Upper lobe of left lung (tissue), 6 donors: Measurements from ENCODE around the gene ZNF366. TPM values are rescaled to one million over a fixed set of nuclear protein-coding genes. Genes with fewer than 3 reads are reported as not detected.

Experiments used
- ATAC-seq, 2 donors: fragments of 200-7000 bp; cut with Tn5 transposase; one replicate each; pipeline ENCODE4 v1.9.1; 2022; ENCODE audit warnings: mild to moderate bottlenecking in 2 of 2, moderate library complexity in 2 of 2; ENCODE audit not compliant: low FRiP score in 2 of 2
- DNase-seq, 2 donors: peaks; one replicate each; pipeline ENCODE4 v3.0.0-alpha.2; 2019 to 2020
- H3K27ac ChIP-seq, 4 donors: fragments of 200-600 bp; sonication (generic); one replicate each; pipeline ENCODE4 v1.5.1; 2016 to 2019
- H3K27me3 ChIP-seq, 4 donors: fragments of 200-600 bp; sonication (generic); one replicate each; pipeline ENCODE4 v1.5.1; 2017 to 2019
- H3K36me3 ChIP-seq, 4 donors: fragments of 200-600 bp; sonication (generic); one replicate each; pipeline ENCODE4 v1.5.1; 2016 to 2019
- H3K4me1 ChIP-seq, 4 donors: fragments of 200-600 bp; sonication (generic); one replicate each; pipeline ENCODE4 v1.5.1; 2018 to 2019
- H3K4me3 ChIP-seq, 4 donors: fragments of 200-600 bp; sonication (generic); one replicate each; pipeline ENCODE4 v1.5.1; 2017 to 2019; ENCODE audit warnings: mild to moderate bottlenecking in 2 of 4, moderate library complexity in 1 of 4
- H3K9me3 ChIP-seq, 4 donors: fragments of 200-600 bp; sonication (generic); one replicate each; pipeline ENCODE4 v1.5.1; 2018 to 2019
- EP300 ChIP-seq, 4 donors: sonication (generic); formaldehyde crosslinking; IDR thresholded peaks; one replicate each; pipeline ENCODE4 v1.5.1; 2017; ENCODE audit warnings: antibody characterized with exemption in 4 of 4, control low read depth in 2 of 4
- POLR2A ChIP-seq, 4 donors: fragments of 450-650 bp; IDR thresholded peaks; one replicate each; pipeline ENCODE4 v1.5.1; 2016 to 2017; ENCODE audit warnings: antibody characterized with exemption in 4 of 4, mild to moderate bottlenecking in 2 of 4
- POLR2AphosphoS5 ChIP-seq, 2 donors: sonication (generic); formaldehyde crosslinking; IDR thresholded peaks; one replicate each; pipeline ENCODE4 v1.5.1; 2017; ENCODE audit warnings: antibody characterized with exemption in 2 of 2
- WGBS, 2 donors: methylation state at CpG; one replicate each; pipeline ENCODE4 v1.1.5; 2017 to 2018; 5-methylcytosine and 5-hydroxymethylcytosine counted together
- total RNA-seq, 6 donors: library from RNA; depleted of rRNA in 4 of 6; stranded (reverse); fragments of >200 nt in 4 of 6; gene quantifications; one replicate each; pipeline versions ENCODE4 v1.1.0 to v1.2.1, GENCODE V29; 2016 to 2021
- TF ChIP-seq, protein P1 (sequence below), 6 experiments: fragments of 450-650 bp in 4 of 6; fragments of 200-600 bp in 2 of 6; sonication (generic) in 2 of 6; IDR thresholded peaks; one replicate each; pipeline ENCODE4 v1.5.1; 2016 to 2019; ENCODE audit warnings: antibody characterized with exemption in 6 of 6
- donor health status: DM: no; HTN: no; CAD: no; lungs with moderate emphysema.
- donor health status: DM: no; HTN: yes; CAD: no; lungs with severe emphysema.

Gene ZNF366
- total RNA-seq, 6 donors from 2014 or later: 3.1 to 12.4 (median 6.3) TPM

DNA sequence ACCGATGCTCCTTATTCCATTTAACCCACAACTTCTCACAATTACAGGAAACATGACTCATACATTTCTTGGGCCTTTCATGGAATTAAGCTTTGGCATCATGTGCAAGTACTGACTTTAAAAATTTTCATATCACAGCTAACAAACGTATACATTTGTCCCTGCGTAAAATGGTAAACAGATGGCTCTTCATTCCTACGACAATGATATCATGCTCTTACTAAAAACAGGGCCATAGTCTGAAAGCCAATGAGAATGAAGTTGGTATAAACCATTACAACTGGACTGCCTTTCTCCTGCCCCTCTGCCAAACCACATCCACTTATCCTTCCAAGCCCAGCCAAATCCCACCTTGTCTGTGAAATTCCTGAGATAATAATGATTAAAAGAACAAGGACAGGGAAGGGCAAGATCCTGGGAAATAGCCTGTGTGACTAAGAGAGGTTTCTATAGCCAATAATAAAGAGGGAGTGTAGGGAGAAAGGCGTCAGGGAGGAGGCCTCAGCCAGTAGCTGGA is 44.9 kb upstream of the ZNF366 start:
- Histone ChIP-seq H3K36me3 (no peaks in the 10 kb centered on the region), H3K4me3 (no peak overlapping the region), H3K27me3 (no peaks in the 10 kb centered on the region), H3K27ac (no peak overlapping the region), H3K4me1 (peaks cover 2 to 15% (median 4%) of the 10 kb centered on the region in 4 donors), H3K9me3 (no peaks in the 10 kb centered on the region)
- TF ChIP-seq EP300 (IDR thresholded peaks at IDR 0.05) (no peak), POLR2A (IDR thresholded peaks at IDR 0.05) (no peak), POLR2AphosphoS5 (IDR thresholded peaks at IDR 0.05) (no peak)
- TF ChIP-seq, protein P1, sequence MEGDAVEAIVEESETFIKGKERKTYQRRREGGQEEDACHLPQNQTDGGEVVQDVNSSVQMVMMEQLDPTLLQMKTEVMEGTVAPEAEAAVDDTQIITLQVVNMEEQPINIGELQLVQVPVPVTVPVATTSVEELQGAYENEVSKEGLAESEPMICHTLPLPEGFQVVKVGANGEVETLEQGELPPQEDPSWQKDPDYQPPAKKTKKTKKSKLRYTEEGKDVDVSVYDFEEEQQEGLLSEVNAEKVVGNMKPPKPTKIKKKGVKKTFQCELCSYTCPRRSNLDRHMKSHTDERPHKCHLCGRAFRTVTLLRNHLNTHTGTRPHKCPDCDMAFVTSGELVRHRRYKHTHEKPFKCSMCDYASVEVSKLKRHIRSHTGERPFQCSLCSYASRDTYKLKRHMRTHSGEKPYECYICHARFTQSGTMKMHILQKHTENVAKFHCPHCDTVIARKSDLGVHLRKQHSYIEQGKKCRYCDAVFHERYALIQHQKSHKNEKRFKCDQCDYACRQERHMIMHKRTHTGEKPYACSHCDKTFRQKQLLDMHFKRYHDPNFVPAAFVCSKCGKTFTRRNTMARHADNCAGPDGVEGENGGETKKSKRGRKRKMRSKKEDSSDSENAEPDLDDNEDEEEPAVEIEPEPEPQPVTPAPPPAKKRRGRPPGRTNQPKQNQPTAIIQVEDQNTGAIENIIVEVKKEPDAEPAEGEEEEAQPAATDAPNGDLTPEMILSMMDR (IDR thresholded peaks at IDR 0.05): no peak
- 71 to 80% methylated on average over 5 of the region's 5 CpGs for WGBS, 2 donors
- DNase-seq: no peak
- ATAC-seq: no peak

DNA sequence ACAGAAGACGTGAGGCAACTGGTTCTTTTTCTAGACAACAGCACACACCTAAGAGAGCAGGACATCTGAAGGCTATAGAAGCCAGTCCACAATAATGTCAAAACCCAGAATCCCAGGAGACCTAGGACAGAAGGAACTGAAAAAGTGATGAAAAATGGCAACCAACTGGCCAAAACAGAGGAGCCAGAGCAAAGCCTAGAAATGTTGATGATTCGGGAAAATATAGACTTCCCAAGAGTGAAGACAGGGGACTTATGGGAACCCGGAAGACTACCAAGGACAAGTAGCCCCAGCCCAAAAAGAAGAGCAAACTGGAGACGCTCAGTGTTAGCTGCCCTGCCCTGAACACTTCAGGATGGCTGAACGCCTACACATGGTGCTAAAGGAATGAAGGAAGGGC is 43.4 kb upstream of the ZNF366 start:
- no peaks in the 10 kb centered on the region for H3K4me1 ChIP-seq
- DNase-seq: no peak
- no peaks in the 10 kb centered on the region for H3K9me3 ChIP-seq
- 93 to 94% methylated on average over 5 of the region's 5 CpGs for WGBS, 2 donors
- TF ChIP-seq POLR2AphosphoS5 (IDR thresholded peaks at IDR 0.05): no peak
- TF ChIP-seq, protein P1 (IDR thresholded peaks at IDR 0.05): no peak
- no peak for TF ChIP-seq POLR2A (IDR thresholded peaks at IDR 0.05)
- TF ChIP-seq EP300 (IDR thresholded peaks at IDR 0.05): no peak
- H3K27ac ChIP-seq: no peak overlapping the region
- H3K4me3 ChIP-seq: no peak overlapping the region
- no peaks in the 10 kb centered on the region for H3K27me3 ChIP-seq
- no peak for ATAC-seq
- H3K36me3 ChIP-seq: no peaks in the 10 kb centered on the region

DNA sequence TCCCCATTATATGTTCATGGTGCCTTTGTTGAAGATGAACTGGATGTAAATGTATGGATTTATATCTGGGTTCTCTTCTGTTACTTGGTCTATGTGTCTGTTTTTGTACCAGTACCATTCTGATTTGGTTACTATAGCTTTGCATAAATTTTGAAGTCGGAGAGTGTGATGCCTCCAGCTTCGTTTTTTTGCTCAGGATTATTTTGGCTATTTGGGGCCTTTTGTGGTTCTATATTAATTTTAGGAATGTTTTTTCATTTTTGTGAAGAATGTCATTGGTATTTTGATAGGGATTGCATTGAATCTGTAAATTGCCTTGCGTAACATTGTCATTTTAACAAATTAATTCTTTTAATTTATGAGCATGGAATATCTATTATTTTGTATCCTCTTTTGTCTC is 36.6 kb upstream of the ZNF366 start:
- TF ChIP-seq, protein P1 (IDR thresholded peaks at IDR 0.05): no peak
- TF ChIP-seq EP300 (IDR thresholded peaks at IDR 0.05) (no peak), POLR2AphosphoS5 (IDR thresholded peaks at IDR 0.05) (no peak), POLR2A (IDR thresholded peaks at IDR 0.05) (no peak)
- H3K4me3 ChIP-seq: no peak overlapping the region
- ATAC-seq: no peak
- H3K36me3 ChIP-seq: no peaks in the 10 kb centered on the region
- H3K27me3 ChIP-seq: no peaks in the 10 kb centered on the region
- H3K27ac ChIP-seq: no peak overlapping the region
- WGBS, 2 donors: 58% methylated on average over 3 of the region's 3 CpGs
- no peaks in the 10 kb centered on the region for H3K4me1 ChIP-seq
- DNase-seq: no peak
- no peaks in the 10 kb centered on the region for H3K9me3 ChIP-seq

DNA sequence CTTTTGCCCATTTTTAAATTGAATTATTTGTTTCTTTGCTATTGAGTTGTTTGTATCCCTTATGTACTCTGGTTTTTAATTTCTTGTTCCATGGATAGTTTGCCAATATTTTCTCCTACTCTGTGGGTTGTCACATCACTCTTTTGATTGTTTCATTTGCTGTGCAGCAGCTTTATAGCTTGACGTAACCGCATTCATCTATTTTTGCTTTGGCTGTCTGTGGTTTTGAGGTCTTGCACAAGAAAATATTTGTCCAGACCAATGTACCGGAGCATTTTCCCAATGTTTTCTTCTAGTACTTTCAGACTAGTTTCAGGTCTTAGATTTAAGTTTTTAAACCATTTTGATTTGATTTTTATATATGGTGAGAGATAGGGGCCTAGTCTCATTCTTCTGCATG is 36.2 kb upstream of the ZNF366 start:
- ATAC-seq: no peak
- no peak overlapping the region for H3K4me3 ChIP-seq
- no peaks in the 10 kb centered on the region for H3K9me3 ChIP-seq
- H3K27ac ChIP-seq: no peak overlapping the region
- no peak for DNase-seq
- TF ChIP-seq EP300 (IDR thresholded peaks at IDR 0.05) (no peak), POLR2A (IDR thresholded peaks at IDR 0.05) (no peak), POLR2AphosphoS5 (IDR thresholded peaks at IDR 0.05) (no peak)
- TF ChIP-seq, protein P1 (IDR thresholded peaks at IDR 0.05): no peak
- no peaks in the 10 kb centered on the region for H3K4me1 ChIP-seq
- 59 to 72% methylated on average over 3 of the region's 3 CpGs for WGBS, 2 donors
- no peaks in the 10 kb centered on the region for H3K36me3 ChIP-seq
- H3K27me3 ChIP-seq: no peaks in the 10 kb centered on the region

DNA sequence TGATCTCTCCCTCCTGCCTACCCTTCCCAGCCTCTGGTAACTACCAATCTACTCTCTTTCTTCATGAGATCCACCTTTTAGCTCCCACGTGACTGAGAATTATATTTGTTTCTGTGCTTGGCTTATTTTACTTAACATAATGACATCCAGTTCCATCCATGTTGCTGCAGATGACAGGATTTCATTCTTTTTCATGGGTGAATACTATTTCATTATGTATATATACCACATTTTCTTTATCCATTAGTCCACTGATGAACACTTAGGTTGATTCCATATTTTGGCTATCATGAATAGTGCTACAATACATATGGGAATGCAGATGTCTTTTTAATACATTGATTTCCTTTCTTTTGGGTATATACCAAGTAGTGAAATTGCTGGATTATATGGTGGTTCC is 35.5 kb upstream of the ZNF366 start:
- WGBS, 2 donors: 93 to 98% methylated on average over 1 of the region's 1 CpG

More for the DNA sequence above, 35.5 kb upstream of the ZNF366 start:
- Histone ChIP-seq H3K27ac (no peak overlapping the region), H3K27me3 (no peaks in the 10 kb centered on the region), H3K4me3 (no peak overlapping the region), H3K9me3 (no peaks in the 10 kb centered on the region), H3K36me3 (no peaks in the 10 kb centered on the region), H3K4me1 (no peaks in the 10 kb centered on the region)
- no peak for ATAC-seq
- DNase-seq: no peak
- TF ChIP-seq EP300 (IDR thresholded peaks at IDR 0.05) (no peak), POLR2A (IDR thresholded peaks at IDR 0.05) (no peak), POLR2AphosphoS5 (IDR thresholded peaks at IDR 0.05) (no peak)
- TF ChIP-seq, protein P1 (IDR thresholded peaks at IDR 0.05): no peak
